ENCODE results near the gene CAPN6.

The CAPN6 gene, protein sequence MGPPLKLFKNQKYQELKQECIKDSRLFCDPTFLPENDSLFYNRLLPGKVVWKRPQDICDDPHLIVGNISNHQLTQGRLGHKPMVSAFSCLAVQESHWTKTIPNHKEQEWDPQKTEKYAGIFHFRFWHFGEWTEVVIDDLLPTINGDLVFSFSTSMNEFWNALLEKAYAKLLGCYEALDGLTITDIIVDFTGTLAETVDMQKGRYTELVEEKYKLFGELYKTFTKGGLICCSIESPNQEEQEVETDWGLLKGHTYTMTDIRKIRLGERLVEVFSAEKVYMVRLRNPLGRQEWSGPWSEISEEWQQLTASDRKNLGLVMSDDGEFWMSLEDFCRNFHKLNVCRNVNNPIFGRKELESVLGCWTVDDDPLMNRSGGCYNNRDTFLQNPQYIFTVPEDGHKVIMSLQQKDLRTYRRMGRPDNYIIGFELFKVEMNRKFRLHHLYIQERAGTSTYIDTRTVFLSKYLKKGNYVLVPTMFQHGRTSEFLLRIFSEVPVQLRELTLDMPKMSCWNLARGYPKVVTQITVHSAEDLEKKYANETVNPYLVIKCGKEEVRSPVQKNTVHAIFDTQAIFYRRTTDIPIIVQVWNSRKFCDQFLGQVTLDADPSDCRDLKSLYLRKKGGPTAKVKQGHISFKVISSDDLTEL

DNA sequence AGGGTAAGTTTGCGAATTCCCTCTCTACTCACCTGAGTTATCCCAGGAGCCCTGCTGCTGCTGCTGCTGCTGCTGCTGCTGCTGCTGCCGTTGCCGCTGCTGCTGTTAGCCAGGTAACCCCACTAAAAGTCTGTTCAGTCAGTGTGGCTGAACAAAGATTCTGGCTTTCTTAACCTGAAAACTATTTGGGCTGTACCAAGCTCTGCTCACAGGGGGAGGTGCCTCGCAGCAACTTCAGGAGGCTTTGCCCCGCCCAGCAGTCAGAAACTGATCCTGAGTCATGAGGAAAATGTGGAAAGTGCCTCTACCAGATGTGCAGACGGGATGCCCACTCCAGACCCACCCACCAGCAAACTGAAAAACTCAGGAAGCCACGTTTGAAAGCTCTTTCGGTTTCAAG, at the start of gene CAPN6:
TSS of gene CAPN6 (minus strand) at position 145 of the 400 bp plus-strand sequence. CDS start 6,547 bp downstream, outside the sequence.
- no peak for DNase-seq

DNA sequence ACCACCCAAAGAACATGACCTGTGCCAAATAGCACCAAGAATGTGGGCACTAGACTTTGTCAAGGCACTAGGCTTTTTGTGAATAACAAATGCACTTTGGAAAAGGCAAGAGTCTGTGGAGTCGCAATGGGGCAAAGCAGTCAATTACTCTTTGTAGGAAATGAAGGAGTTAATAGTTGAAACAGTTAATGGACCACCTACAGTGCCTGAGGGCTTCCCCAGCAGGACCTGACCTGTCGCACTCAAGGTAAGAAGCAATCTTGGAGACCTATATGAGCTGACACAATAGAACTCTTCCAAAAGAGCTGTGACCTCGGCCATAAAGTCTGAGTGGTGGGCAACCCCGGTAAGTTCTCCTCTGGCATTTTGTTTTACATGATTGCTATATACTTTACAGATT, 49.2 kb upstream of the CAPN6 start:
- DNase-seq, result no peak

DNA sequence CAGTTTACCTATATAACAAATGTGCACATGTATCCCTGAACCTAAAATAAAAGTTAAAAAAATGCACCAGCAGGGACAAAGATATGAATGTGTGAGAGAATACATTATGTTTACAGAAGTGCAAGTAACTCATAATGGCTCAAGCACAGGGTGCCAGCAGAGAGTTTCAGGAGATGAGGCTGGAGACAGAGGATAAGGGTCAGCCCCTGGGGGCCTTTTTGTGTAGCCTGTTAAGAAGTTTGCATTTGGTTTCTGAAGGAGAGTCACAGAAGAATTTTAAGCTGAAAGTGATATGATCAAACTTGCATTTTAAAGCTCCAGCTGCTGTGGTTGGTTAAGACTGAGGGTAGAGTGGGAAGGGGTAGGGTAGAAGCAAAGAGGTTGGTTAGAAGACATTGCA, 48.6 kb upstream of the CAPN6 start:
- DNase-seq, result no peak

DNA sequence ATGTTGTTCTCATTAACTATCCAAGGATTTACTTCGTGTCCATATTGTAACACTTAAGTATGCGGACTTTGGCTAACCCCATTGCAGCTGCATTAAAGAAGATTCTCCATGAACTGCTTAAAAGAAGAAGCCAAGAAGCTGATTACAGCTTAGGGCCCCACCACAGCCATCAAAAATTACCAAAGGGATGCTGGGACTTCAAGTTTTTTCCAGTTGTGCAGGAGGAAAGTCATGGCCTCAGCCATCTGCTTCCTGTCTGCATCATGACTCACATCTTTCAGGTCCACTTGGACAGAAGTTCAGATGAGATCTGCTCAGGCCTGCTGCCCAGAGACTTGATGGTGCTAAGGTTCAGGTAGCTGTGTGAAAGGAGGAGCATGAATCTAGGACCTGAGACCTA, 38.8 kb upstream of the CAPN6 start:
- no peak for DNase-seq

DNA sequence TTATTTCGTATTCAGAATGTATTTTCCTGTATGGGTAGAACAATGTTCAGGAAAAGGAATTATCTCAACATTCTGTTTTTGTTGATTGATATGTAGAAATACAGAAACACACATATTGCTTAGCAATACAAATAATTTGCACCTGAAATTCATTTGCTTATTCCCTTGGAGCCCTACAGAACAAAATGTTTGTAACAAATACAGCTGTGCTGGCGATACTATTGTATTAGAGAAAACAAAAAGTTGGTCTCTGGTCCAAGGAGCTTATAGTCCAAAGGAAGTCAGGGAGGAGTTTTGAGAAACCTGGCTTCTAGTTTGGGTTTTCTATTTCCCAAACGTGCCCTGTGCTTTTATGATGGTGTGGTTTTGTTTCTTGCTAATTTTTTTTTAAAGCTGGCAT, 37.8 kb upstream of the CAPN6 start:
- DNase-seq, result no peak

DNA sequence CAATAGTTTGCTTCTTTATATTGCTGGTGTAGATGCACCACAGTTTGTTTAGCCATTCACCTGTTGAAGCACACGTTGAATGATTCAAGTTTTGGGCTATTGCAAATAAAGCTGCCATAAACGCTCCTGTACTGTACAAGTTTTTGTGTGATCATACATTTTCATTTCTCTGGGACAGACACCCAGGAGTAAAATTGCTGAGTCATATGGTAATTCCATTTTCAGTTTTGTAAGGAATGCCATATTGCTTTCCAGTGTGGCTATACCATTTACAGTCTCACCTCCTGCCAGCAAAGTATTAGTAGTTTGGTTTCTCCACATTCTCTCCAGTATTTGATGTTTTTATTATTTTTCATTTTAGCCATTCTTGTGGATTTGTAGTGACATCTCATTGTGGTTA, 32.0 kb upstream of the CAPN6 start:
- no peak for DNase-seq

DNA sequence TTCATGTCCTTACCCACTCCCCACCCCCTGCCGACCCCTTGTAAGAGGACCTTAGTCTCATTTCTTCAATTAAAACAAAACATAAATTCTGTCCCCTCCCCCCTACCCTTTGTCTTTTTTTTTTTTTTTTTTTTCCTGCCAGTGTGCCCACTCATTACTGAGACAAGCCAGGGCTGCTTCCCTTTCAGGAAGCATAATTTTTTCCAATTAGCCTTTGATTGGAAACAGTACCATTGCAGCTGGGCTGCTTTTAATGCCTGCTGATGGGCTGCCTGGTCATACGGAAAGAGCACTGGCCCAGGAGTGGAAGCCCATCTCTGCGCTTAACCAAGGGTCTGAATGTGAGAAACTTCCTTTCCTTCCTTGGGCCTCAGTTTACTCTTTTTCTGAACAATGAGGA, 18.6 kb upstream of the CAPN6 start:
- no peak for DNase-seq

DNA sequence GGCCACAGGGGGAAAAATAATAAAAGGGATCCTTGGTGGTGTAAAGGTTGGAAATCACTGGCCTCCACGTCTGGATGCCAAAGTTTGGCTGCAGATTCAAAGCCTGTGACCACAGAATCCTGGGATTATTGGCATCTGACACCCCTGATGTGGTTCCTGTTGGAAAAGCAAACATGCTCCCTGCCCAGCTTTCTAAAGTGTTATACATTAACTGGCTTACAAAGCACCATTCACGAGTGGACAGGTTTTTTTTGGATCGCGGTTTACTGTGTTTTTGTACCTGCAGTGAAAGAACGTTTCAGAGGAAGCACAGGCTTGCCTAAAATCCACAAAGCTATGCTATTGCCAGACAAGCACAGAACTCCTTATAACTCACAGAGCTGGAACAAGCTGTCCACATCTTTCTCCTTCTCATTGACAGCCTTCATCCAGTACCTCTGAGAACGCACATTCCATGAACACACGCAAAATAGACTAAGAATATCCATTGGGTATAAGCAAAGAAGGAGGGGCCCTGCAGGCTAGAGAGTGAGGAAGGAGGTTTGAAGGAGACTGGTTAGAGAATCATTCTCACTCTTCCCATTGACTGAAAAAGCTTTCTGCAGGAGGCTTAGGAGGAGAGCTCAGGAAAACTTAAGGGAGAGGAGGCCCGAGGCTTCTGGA, 14.5 kb upstream of the CAPN6 start:
- no peak for DNase-seq

DNA sequence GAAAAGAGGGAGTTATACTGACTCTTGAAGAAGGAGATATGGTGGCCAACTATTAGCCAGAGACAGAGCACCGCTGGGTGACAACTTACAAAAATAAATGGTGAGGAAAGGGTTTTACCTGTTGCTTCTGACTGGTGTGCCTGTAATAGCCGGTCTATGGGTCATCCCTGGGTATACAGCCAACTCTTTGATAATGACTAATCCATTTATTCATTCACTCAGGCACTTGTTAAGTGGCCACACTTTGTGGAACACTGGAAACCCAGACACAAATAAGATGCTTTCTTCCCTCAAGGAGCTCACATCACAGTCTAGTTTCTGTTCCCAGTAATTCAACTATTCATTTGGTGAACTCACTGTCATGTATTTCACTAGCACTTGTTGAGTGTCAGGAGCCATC, 13.2 kb upstream of the CAPN6 start:
- no peak for DNase-seq

DNA sequence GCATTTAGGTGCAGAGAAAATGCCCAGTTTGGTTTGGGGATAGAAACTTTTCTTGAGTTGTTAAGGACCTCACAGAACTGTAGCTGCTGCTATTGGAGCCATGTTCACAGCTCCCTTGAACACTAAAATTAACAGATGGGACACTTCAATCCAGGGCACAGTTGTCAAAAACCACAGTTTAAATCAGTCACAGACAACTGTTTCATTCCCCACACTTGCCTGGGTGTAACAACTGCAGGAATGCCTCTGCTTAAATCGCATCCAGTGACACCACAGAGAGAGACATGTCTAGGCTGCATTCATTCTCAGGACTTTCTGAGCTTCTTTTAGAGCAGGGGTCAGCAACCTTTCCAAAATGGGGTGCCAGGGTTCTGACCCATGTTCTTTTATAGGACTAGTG, 12.7 kb upstream of the CAPN6 start:
- no peak for DNase-seq

DNA sequence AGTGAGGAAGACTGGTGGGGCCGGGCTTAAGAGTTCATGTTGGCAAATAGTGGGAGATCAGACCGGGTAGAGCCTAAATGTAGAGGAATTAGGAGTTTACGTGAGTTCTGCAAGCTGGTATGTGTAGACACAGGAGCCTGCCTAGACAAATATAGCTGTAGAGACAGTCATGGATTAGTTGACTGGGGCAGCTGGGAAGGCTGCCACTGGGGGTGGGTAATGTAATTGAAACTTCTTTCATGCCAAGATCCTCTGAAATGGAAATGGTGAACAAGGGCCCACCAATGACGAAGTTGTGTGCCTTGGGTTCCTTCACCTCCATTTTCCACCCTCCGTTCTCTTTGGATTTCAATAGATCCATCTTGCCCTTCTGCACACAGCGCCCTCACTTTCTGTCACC, 11.9 kb upstream of the CAPN6 start:
- DNase-seq, result no peak

DNA sequence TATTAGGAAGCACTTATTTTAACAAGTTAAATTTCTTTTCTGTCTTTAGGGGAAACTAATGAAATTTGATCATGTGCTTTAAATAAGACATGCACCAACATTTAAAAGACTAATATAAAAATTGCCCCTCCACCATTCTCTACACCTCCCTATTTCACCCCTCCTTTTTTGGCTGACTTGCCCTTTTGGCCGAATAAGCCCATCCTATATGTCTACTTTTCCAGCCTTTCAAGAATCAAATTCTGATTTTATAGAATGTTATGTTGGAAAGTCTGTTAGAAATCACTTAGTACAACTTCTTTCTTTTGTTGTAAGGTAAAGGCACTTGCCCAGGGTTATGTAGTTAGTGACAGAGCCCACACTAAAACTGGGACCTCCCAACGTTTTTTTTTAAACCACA, 1.8 kb downstream of the CAPN6 start:
- no peak for DNase-seq

DNA sequence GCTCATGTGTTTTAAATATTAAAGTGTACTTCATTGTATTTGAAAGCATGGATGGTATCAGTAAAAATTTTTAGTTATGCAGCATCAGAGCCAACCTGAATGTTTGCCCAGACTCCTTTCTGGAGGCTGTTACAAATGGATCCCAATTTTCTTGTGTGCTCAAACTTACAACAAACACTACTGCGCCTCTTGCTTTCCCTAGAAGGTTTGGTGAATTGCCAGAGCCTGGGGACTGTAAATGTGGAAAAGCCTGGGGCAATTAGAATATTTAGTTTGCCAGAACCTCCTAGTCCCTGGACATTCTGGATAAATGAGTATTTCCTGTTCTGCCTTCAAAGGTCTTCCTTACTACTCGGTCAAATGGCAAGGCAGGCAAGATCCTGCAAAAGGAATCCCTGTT, 4.8 kb downstream of the CAPN6 start:
- no peak for DNase-seq

DNA sequence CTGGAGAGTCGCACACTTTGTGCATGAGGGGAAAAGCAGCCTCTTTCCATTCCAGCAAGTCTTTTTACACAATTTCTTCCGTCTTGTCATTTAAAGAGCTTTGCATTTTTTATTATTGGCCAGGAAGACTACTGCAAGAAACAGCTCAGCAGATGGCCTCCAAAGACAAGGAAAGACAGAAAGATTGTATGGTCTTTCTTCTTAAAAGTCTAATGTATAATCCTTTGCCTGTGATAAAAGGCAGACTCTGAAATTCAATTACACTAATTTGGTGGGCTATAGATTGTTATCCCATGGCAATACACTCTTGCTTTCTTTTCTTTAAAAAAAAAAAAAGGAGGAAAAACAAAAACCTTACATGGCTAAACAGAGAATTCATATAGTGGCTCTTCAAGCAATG, 5.9 kb downstream of the CAPN6 start:
- no peak for DNase-seq

DNA sequence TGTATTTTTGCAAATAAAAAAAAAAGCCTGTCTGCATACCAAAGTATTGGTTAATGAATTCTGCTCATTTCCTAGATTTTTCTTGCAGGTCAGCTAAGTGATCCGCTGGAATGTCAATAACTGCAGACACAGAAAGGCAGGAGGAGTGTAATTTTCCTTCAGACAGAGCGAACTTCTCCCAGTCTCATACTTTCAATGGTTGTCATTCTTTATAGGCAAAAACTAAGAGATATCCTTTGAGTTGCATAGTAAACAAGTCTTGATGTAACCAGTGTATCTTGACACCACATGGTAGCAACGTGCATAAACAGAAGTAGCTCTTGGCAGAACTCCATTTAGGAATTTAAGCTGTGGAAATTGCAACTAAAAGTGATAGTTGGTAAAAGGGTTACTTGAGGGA, 8.2 kb downstream of the CAPN6 start:
- DNase-seq, result no peak

DNA sequence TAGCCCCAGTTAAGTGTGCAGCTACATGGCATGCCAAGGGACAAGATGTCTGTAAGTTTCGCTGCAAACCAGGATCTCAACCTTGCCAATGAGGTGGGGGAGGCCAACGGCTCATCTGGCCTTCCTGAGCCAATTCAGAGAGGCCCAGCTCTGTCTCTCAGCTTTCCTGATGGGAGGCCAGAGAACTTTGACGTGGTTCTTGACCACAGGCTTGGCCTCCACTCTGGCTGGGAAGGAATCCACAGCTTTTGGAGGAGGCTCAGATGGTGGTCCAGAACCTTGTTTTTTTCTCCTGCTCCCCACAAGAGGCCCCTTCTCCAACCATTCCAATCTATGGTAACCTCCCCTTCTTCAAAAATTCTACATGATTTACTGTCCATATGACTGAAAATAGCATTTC, 9.8 kb downstream of the CAPN6 start:
- DNase-seq, result no peak

DNA sequence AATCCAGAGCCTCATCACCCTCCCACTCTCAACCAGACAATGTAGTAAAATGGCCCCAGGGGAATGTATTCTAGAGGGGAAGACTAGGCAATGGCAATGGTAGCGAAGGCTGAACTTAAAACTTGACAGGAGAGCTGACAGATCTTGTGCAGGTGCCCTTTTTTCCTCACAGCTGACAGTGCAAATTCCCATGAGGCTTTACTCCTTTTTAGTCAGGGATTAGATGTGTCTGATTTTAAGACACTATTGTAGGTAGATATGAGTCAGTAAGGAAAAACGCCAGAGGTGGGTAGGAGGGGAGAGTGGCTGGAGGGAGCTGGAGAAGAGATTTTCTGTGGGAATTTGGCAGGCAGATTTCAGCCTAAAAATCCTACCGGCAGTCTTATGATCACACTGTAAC, 10.7 kb downstream of the CAPN6 start:
- DNase-seq, result no peak

DNA sequence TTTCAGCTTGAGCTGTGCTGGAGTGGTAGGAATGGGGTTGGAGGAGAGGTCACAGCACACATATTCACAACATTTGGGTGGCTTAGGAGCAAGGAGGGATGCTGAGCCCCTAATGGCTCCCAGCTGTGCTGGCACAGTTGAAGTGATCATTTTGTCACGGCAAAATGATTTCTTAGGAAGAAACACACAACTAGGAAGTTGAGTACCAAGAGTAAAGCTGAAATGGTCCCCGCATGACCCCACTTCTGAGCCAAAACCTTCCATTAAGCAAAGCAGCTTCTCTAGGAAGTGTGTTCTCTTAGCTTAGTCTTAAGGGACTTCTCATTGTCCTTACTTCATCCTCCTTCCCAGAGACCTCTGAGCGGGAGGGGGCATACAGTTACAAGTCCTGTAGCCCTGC, 12.6 kb downstream of the CAPN6 start:
- no peak for DNase-seq

DNA sequence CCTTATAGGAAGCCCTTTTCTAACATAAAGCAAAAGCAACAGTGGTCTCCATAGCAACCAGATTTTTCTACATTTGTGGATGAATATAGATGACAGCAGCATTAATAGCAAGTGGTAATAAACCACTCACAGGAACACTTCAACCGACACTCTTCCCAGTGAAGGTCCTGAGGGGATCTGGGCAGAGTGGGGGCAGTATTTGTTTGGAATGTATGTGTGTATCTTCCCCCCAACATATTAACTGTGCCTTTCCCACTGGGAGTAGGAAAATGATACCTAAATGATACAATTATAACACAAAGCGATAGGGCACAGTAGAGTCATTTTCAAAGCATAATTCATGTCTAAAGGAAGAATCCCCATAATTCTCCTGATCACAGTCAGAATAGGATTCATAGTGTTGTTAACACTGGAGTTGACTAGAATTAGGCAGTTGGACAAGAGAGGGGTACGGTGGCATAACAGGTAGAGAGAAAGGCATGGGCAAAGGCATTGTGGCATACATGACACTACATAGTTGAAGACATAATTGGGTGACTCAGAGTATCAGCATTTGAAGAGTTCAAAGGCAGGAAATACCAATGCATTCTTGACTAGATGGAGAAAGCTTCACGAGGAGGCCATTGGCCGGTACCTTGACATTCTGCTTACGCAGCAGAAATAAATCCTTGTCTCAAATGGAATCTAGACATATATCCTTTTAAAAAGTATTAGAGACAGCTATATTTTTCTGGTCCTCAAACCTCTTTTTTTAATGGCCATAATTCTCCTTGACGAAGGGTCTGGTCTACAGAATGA, 15.2 kb downstream of the CAPN6 start:
- no peak for DNase-seq

DNA sequence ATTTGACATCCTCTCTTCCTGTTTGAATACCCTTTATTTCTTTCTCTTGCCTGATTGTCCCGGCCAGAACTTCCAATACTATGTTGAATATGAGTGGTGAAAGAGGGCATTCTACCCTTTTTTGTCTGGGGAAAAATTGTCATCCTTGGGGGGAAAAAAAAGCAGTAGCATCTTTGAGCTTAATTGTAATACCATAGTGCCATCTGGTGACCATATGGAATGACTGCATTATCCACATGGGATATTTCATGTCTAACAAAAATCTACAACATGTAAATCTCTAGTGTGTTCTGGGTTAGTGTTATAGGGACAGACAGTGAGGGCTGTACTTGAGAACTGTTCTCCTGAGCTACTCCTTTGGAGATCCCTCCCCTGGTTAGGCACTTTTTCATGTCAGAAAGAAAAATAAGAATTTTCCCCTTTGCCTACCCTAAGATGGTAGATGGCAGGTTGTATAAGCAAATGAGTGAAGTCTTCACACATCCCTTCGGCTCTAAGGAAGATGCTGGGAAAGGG, 26.0 kb downstream of the CAPN6 start:
- DNase-seq, result no peak

DNA sequence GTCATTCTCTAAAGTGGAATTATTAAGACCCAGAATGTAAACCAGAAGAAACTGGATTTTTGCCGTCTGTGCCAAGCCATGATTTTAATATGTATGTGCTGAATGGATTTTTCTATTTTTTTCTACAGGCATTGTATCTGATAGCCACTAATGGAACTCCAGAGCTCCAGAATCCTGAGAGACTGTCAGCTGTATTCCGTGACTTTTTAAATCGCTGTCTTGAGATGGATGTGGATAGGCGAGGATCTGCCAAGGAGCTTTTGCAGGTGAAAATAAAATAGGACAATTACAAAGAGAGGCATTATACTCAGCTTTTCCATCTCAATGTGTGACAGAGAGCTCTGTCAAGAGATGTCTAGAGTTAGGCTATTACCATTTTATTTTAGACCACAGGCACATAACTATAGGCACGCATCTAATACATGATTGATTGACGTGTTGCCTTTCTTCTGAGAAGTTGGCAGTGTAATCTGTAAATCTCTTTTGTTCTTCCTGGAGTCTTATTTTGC, 53.9 kb downstream of the CAPN6 start:
- no peak for DNase-seq

DNA sequence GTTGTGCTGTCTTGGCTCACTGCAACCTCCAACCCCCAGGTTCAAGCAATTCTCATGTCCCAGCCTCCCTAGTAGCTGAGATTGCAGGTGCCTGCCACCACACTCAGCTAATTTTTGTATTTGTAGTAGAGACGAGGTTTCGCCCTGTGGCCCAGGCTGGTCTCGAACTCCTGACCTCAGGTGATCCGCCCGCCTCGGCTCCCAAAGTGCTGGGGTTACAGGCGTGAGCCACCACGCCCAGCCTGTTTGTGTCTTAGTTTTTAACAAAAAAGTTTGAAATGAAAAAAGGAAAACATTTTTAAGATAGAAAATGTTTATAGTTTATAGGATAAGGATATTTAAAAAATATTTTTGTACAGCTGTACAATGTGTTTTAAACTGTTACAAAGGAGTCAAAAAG, 62.4 kb downstream of the CAPN6 start:
- DNase-seq, result no peak

DNA sequence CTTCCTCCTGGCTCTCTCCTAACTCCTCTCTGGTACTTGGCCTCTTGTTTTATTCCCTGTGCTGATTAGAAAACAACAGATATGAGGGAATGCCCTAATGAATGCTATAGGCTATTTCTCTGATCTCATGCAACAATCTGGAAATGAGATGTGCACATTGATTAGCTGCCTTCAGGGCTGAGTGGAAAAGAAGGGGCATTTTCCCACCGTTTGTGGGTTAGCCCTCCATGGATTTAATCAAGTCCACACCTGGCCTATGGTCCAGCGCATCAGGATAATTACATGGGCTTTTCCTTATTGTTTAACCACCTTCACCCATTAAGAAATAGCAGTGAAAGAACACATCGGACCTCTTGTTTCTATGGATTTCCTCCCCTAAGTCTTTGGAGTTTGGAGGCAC, 70.0 kb downstream of the CAPN6 start:
- no peak for DNase-seq

Data from C1 segment of cervical spinal cord (tissue), 14 donors.